Adipose tissue (tissue), 3 donors: Measurements from ENCODE around the gene ADCY10. TPM values are rescaled to one million over a fixed set of nuclear protein-coding genes. Genes with fewer than 3 reads are reported as not detected.

Source experiments
- H3K27ac ChIP-seq: one replicate; pipeline ENCODE4 v1.5.1; 2013; ENCODE audit warnings: low read depth, low read length
- WGBS, 3 donors: extraction: QIAGEN DNeasy Blood & Tissue Kit; methylation state at CpG; one replicate each; pipeline ENCODE4 v1.1.7; 2013; 5-methylcytosine and 5-hydroxymethylcytosine counted together
- polyA plus RNA-seq, 3 donors: library from polyadenylated mRNA; stranded (reverse); fragments of 200-250 nt; gene quantifications; one replicate each; pipeline ENCODE4 v1.2.3, GENCODE V29; 2013
- donor health status: healthy with polysubstance abuse.
- donor health status: Bipolar disorder and iron deficiency.
- donor health status: healthy.

The ADCY10 gene
- polyA plus RNA-seq, 3 donors, result 0.09 to 0.18 (median 0.11) TPM

DNA sequence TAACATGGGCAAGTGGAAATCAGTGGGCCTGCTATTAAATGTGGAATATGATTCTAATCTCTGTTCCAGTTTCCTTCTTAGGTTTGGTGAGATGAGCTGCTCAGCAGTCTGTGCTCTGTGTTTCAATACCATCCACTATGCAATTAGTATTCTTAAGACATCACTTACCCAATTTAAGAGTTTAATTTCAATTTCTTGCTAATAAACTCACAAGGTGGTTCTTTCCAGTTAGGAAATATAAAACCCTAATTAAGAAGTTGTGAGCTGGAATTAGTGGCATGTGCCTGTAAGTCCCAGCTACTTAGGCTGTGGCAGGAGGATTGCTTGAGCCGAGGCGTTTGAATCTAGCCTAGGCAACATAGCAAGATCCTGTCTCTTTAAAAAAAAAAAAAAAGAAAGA lies 140.4 kb downstream of the ADCY10 start:
- no peak overlapping the region for H3K27ac ChIP-seq
- 74 to 94% (median 85%) methylated on average over 2 of the region's 2 CpGs for whole genome bisulfite sequencing, 3 donors

DNA sequence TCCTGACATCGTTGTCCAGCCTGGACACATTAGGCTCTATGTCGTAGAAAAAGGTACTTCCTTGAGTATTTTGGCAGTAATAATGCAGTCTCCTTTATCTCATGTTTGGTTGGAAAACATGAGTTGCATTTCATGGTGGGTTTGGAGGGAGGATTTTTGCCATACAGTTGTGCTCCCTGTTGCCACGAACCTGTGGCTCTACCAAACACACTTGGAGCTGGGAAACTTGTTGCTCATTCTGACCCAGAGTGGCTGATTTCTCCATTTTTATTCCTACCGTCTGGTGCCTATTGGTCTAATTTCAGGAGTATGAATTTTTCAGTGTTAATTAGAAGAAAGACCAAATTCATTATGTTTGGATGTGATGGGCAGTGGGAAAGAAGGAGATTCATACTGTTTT lies 141.5 kb downstream of the ADCY10 start:
- no peak overlapping the region for H3K27ac ChIP-seq
- WGBS, 3 donors, result 80 to 91% (median 91%) methylated on average over 4 of the region's 4 CpGs

DNA sequence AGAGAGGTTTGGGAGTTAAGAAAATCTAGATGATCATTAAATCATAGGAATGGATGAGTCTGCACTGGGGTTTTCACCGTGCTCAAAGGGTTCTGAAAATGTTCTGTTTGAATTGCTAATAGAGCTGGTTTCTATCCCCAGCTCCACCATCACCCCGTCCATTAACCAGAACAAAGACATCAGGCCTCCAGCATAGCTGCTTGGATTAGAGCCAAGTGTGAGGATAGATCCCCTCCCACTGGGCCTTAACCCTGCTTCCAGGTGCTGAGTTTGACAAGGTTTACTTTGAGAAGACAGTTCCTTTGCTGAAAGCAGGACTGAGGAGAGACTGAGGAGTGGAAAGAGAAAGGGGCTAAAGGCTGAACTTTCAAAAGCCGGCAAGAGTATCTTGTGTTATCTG lies 143.8 kb downstream of the ADCY10 start:
- no peak overlapping the region for H3K27ac ChIP-seq
- WGBS, 3 donors, result 85 to 93% (median 89%) methylated on average over 3 of the region's 3 CpGs

DNA sequence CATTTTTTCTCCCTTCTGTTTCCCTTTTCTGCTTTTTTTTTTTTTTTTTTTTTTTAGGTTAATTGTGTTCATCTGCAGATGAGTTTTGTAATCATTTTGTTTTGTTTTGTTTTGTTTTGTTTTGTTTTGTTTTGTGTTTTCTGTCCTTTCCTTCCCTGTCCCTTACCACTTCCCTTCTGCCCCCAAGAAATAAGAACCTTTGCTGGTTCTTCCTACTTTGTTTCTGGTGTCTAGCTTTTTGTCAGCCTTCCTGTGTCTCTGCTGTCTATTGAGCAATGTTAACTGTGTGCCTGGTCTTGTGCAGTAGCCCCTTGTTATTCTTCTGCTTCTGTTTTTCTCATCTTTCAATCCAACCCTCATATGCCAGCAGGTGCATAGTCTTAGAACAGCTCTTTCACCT lies 146.2 kb downstream of the ADCY10 start:
- no peak overlapping the region for H3K27ac ChIP-seq

DNA sequence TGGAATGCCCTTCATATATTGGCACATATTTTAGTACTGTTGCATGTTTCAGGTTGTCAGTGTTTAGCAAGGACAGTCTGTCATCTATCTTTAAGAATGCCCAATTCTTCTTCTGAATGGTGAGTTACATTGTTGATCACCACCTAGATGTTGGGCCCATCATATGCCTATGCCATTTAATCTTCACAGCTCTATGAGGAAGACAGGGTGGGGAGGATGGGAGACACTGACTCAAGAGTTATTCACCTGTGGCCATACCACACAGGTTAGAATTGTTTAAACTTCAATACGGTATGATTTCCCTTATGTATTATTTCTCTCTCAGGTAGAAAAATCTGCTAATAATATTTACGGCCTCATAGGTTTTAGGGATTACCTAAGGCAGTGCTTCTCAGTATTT lies 147.4 kb downstream of the ADCY10 start:
- WGBS, 3 donors, result 98 to 99% (median 99%) methylated on average over 2 of the region's 2 CpGs
- H3K27ac ChIP-seq, result no peak overlapping the region

DNA sequence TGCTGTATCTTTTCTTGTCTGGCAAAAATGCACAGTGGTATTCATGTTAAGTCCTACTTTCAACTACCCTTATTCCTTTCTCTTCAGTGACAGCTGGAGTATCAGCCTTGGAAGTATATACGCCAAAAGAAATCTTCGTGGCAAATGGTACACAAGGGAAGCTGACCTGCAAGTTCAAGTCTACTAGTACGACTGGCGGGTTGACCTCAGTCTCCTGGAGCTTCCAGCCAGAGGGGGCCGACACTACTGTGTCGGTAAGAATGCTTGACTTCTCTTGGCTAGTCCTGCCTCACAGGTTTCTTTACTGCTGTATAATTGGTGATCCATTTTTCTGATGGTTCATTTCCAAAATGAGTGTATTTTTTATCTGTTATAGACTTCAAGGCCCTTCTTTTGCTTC lies 148.4 kb downstream of the ADCY10 start:
- 89 to 92% (median 90%) methylated on average over 6 of the region's 6 CpGs for WGBS, 3 donors
- H3K27ac ChIP-seq, result no peak overlapping the region

DNA sequence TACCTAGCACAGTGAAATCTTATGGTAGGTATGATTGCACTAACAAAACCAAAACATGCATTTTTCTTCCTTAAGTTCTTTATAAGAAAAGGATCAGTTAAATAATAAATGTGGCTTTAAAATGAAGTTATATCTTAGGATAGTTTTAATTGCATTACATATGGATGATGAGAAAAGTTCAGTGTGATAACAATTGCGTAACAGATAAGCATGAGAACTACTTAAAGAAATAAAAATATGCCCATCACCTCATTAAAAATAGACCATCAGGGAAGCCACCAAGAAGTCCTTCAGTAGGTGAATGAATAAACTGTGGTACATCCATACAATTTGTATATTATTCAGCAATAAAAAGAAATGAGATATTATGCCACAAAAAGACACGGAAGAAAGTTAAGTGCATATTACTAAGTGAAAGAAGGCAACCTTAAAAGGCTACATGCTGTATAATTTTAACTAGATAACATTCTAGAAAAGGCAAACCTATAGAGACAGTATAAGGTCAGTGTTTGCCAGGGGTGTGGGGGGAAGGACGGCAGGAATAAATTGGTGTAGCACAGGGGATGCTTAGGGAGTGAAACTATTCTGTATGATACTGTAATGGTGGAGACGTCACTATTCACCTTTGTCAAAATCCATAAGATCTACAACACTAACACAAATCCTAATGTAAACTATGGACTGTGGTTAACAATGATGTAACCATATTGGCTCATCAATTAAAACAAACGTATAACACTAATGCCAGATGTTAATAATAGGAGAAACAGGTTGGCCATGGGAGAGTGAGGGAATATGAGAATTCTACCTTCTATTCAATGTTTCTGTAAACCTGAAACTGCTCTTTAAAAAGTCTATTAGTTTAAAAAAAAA lies 149.2 kb downstream of the ADCY10 start:
- WGBS, 3 donors, result 85 to 93% (median 88%) methylated on average over 5 of the region's 5 CpGs
- H3K27ac ChIP-seq, result no peak overlapping the region

DNA sequence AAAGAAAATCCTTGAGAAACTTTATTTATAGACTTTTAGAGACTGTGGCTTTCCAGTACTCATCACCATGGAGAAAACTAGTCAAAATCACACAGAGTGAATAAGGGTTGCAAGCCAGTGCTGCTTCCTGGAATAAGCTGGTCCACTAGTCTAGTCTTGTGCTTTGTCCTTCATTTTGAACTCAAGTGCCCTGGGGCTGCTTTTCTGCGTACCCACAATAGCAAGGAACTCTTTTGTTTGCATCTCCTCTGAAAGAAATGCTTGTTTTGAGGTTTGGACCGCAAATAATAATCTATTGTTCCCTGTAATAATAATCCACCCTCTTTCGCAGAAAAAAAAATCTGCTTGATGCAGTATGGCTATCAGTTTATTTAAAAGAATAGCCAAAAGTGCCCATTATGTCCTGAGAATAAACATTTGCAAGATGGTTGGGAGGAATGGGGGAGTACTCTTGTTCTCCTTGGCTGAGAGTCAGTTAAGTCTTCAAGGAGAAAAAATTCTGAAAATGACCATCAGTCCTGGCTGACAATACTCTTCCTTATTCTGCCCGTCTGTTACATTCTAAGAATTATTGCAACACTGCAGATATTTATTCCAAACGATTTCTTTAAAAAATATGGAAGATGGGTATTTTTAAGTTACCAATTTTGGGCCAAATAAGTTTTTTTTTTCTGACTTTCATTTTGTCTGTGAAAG lies 150.3 kb downstream of the ADCY10 start:
- H3K27ac ChIP-seq, result no peak overlapping the region
- whole genome bisulfite sequencing, 3 donors, result 44 to 80% (median 54%) methylated on average over 5 of the region's 5 CpGs

DNA sequence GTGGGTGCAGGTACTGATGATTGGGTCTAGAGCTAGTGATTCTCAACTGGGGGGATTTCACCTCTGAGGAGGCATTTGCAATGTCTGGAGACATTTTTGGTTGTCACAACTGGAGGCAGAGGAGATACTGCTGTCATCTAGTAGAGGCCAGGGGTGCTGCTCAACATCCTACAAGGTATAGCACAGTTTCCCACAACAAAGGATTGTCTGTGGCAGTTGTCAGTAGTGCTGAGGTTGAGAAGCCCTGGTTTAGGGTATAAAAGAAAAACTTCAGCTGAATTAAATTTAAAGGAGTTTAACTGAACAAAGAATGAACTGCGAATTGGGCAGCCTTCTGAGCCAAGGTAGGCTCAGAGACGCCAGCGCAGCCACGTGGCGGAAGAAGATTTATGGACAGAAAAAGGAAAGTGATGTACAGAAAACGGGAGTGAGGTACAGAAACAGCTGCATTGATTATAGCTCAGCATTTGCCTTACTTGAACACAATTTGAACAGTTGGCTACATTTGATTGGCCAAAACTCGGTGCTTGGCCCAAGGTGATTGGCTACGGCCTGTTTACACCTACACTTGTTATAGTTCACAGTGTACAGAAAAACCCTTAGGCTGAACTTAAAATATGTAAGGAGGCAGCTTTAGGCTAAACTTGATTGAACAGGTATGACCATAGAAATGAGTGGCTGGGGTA lies 151.7 kb downstream of the ADCY10 start:
- 93 to 95% (median 93%) methylated on average over 8 of the region's 8 CpGs for WGBS, 3 donors
- H3K27ac ChIP-seq, result no peak overlapping the region

DNA sequence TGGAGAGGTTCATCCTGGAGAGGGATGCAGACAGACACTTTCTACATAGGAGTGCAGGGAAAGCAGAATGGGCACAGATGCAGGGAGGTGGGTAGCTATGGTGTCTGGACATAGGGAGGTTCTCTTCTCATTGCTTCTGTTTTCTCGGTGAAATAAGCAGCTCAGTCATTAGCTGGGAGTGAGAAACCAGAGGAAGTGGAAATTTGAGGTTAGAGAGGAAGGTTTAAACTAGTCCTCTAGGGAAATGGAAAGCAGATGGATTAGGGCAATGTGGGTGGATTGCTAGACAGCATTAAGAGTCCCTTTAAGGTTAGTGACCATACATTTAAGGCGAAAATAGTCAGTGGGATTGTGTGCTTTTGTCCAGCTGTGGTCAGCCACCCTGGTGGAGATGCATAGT lies 152.5 kb downstream of the ADCY10 start:
- H3K27ac ChIP-seq, result no peak overlapping the region
- WGBS, 3 donors, result 45 to 50% (median 46%) methylated on average over 2 of the region's 2 CpGs

Other genes with a start within 250 kb of the ADCY10 start
- gene MPZL1, start 192.2 kb downstream of the ADCY10 start, polyA plus RNA-seq, result 10 to 100 TPM; 16.1 to 74.1 (median 46.4) TPM
- gene DCAF6, start 22.5 kb upstream of the ADCY10 start, polyA plus RNA-seq, result 10 to 100 TPM; 12.8 to 56.2 (median 29.1) TPM
- gene MPC2, start 22.9 kb upstream of the ADCY10 start, polyA plus RNA-seq, result 10 to 100 TPM; 35.7 to 76.4 (median 70.7) TPM
- 1 to 10 TPM; 2.8 to 7.2 (median 4.4) TPM for gene GPR161, start 222.8 kb upstream of the ADCY10 start, polyA plus RNA-seq